Retinal pigment epithelial cell (primary cell): ENCODE measurements around the gene TPD52L2.
A peak's percentile ranks its signal among the peaks of the same experiment; 100 is the strongest.

ENCODE experiments used
- DNase-seq: peaks from one replicate; pipeline ENCODE4 v3.0.0-alpha.2; 2010; ENCODE audit warnings: low read depth
- H3K4me3 ChIP-seq: 2 replicates; pipeline ENCODE4 v1.5.1; 2011; ENCODE audit warnings: mild to moderate bottlenecking, low read length, control low read depth, moderate library complexity
- CTCF ChIP-seq: conservative IDR thresholded peaks from 2 replicates; pipeline ENCODE4 v1.5.1; 2011; ENCODE audit warnings: low read depth, low read length, control low read depth, inconsistent platforms

TPD52L2 gene

GRCh38 chr20:63895202-63895951, 30.3 kb downstream of the TPD52L2 start:
- no peak for TF ChIP-seq CTCF
- no peak for DNase-seq
- H3K4me3 ChIP-seq, result peak overlapping the region; percentile 76

- no peak for DNase-seq
- peak overlapping the region; percentile 76 for H3K4me3 ChIP-seq
- TF ChIP-seq CTCF, result no peak
Observed at GRCh38 chr20:63895952-63896263, 30.8 kb downstream of the TPD52L2 start.

GRCh38 chr20:63896264-63897105, 31.4 kb downstream of the TPD52L2 start:
- H3K4me3 ChIP-seq, result peak overlapping the region; percentile 76
- no peak for DNase-seq
- no peak for TF ChIP-seq CTCF

- H3K4me3 ChIP-seq, result no peak overlapping the region
- DNase-seq, result no peak
- no peak for TF ChIP-seq CTCF
Observed at GRCh38 chr20:63897978-63898561, 33.0 kb downstream of the TPD52L2 start.

- H3K4me3 ChIP-seq, result no peak overlapping the region
- no peak for DNase-seq
- no peak for TF ChIP-seq CTCF
Observed at GRCh38 chr20:63898882-63899558, 34.0 kb downstream of the TPD52L2 start.

GRCh38 chr20:63900413-63900812, 35.3 kb downstream of the TPD52L2 start:
- no peak for DNase-seq
- no peak for TF ChIP-seq CTCF
- no peak overlapping the region for H3K4me3 ChIP-seq
